Activated CD8-positive, alpha-beta T cell treated with anti-CD3 and anti-CD28 coated beads, Interleukin-2, amount 10 ng/mL, durations not matched to agents 7 days and 5 days (primary cell): ENCODE results near the gene CCL25. TPM values are rescaled to one million over a fixed set of nuclear protein-coding genes. Genes with fewer than 3 reads are reported as not detected.
A peak's percentile ranks its signal among the peaks of the same experiment; 100 is the strongest.
"Not testable (repeated sequence)": the region's sequence is repeated elsewhere in the genome, so short reads cannot be mapped to it uniquely, and the experiment has no call there.

Source experiments
- ATAC-seq: fragments of 150-1000 bp; cut with Tn5 transposase; one replicate; pipeline ENCODE4 v1.10.0; 2021; ENCODE audit warnings: moderate library complexity
- CTCF ChIA-PET: fragments of 350-600 bp; sonication (Branson Sonifier 250); formaldehyde crosslinking; loops from one replicate; lab custom pipeline; 2021; ENCODE audit warnings: antibody characterized with exemption; lab: Charles Lee
- POLR2A ChIA-PET: fragments of 350-600 bp; sonication (Branson Sonifier 250); formaldehyde crosslinking; loops from one replicate; lab custom pipeline; 2021; ENCODE audit warnings: antibody characterized with exemption; lab: Charles Lee
- DNase-seq: peaks from one replicate; pipeline ENCODE4 v3.0.0-alpha.2; 2020
- H3K27ac Mint-ChIP-seq: one replicate; pipeline ENCODE4 v1.8.0; 2021; ENCODE audit warnings: mild to moderate bottlenecking, mixed read lengths
- H3K27me3 Mint-ChIP-seq: one replicate; pipeline ENCODE4 v1.8.0; 2021; ENCODE audit warnings: low read depth, mixed read lengths
- H3K36me3 Mint-ChIP-seq: one replicate; pipeline ENCODE4 v1.8.0; 2021; ENCODE audit warnings: low read depth, mixed read lengths
- H3K4me1 Mint-ChIP-seq: one replicate; pipeline ENCODE4 v1.8.0; 2021; ENCODE audit warnings: low read depth, mixed read lengths
- H3K4me3 Mint-ChIP-seq: one replicate; pipeline ENCODE4 v1.8.0; 2021; ENCODE audit warnings: mild to moderate bottlenecking, mixed read lengths
- H3K9me3 Mint-ChIP-seq: one replicate; pipeline ENCODE4 v1.8.0; 2022; ENCODE audit warnings: mixed read lengths; ENCODE audit not compliant: insufficient read depth
- total RNA-seq, 2 experiments: library from RNA; stranded (reverse); gene quantifications; one replicate each; pipeline ENCODE4 v1.2.3, GENCODE V29; 2021

CCL25 gene
- total RNA-seq, result 10 to 100 TPM in 1 of 2 experiments, 1 to 10 TPM in 1; 10.0 to 10.2 TPM

GRCh38 chr19:8052464-8052859, at the start of gene CCL25:
TSS of gene CCL25 (plus strand) at chr19:8052760. CDS start at chr19:8053050, 290 bp downstream.
- ATAC-seq, result no peak
- DNase-seq, result no peak
- H3K36me3 Mint-ChIP-seq, result no peaks in the 10 kb centered on the region
- peaks cover 38% of the 10 kb centered on the region for H3K4me1 Mint-ChIP-seq
- no peaks in the 10 kb centered on the region for H3K9me3 Mint-ChIP-seq
- peaks cover 7% of the 10 kb centered on the region for H3K27me3 Mint-ChIP-seq
- ChIA-PET POLR2A (no interaction called here), CTCF (no interaction called here)
- peak within 1 kb of the TSS; percentile 97 for H3K27ac Mint-ChIP-seq
- H3K4me3 Mint-ChIP-seq, result peak within 1 kb of the TSS; percentile 64

GRCh38 chr19:8004001-8004400, 48.6 kb upstream of the CCL25 start:
- Mint-ChIP-seq H3K4me1 (peaks cover 40% of the 10 kb centered on the region), H3K36me3 (peaks cover 17% of the 10 kb centered on the region), H3K27me3 (no peaks in the 10 kb centered on the region), H3K4me3 (peak overlapping the region; percentile 83), H3K9me3 (no peaks in the 10 kb centered on the region), H3K27ac (peak overlapping the region; percentile 77)
- ChIA-PET CTCF (interaction anchor here (1.0 to 3.5 kb wide), 3 partner anchors 60 to 75 kb away, joined by 3 to 35 read pairs (median 6); partner anchors contain the start of gene TIMM44), POLR2A (interaction anchor here (1.4 kb wide), 1 partner anchor 60 kb away, joined by 5 read pairs; the partner anchor contains the start of gene TIMM44)
- DNase-seq, result no peak
- no peak for ATAC-seq

- Mint-ChIP-seq H3K27ac (peak overlapping the region; percentile 77), H3K27me3 (no peaks in the 10 kb centered on the region), H3K4me3 (peak overlapping the region; percentile 83), H3K36me3 (peaks cover 13% of the 10 kb centered on the region), H3K4me1 (peaks cover 40% of the 10 kb centered on the region), H3K9me3 (no peaks in the 10 kb centered on the region)
- ChIA-PET POLR2A (interaction anchor here (0.6 to 1.4 kb wide), 3 partner anchors 53 to 1410 kb away, joined by 3 to 5 read pairs (median 4); partner anchors contain the start of gene TIMM44), CTCF (interaction anchor here (0.6 to 2.7 kb wide), 5 partner anchors 20 to 408 kb away, joined by 3 to 16 read pairs (median 3); partner anchors contain the start of genes MARCHF2 and TIMM44)
- DNase-seq (peak; percentile 38), ATAC-seq (peak; percentile 26)
Measured at GRCh38 chr19:8004723-8005513, 47.6 kb upstream of the CCL25 start.

GRCh38 chr19:8005534-8006256, 46.9 kb upstream of the CCL25 start, which contains the start of gene ELAVL1:
TSS of gene ELAVL1 (minus strand) at chr19:8005641. CDS start at chr19:7991815, 13,826 bp downstream.
- peak within 1 kb of the TSS; percentile 84 for H3K4me3 Mint-ChIP-seq
- ATAC-seq, result peak; percentile 93

GRCh38 chr19:8017808-8018207, 34.8 kb upstream of the CCL25 start:
- H3K27ac Mint-ChIP-seq, result peak overlapping the region; percentile 47
- H3K9me3 Mint-ChIP-seq, result no peaks in the 10 kb centered on the region
- peak; percentile 69 for DNase-seq
- H3K4me1 Mint-ChIP-seq, result peaks cover 17% of the 10 kb centered on the region
- peak; percentile 90 for ATAC-seq
- H3K27me3 Mint-ChIP-seq, result no peaks in the 10 kb centered on the region
- POLR2A ChIA-PET, result no interaction called here
- no peak overlapping the region for H3K4me3 Mint-ChIP-seq
- CTCF ChIA-PET, result interaction anchor here (0.7 kb wide), 1 partner anchor 17 kb away, joined by 3 read pairs; no protein-coding TSS in a partner anchor
- no peaks in the 10 kb centered on the region for H3K36me3 Mint-ChIP-seq

More at GRCh38 chr19:8005534-8006256, 46.9 kb upstream of the CCL25 start, which contains the start of gene ELAVL1:
- ChIA-PET POLR2A (interaction anchor here (1.4 kb wide), 1 partner anchor 62 kb away, joined by 5 read pairs; the partner anchor contains the start of gene TIMM44), CTCF (interaction anchor here (0.5 to 2.7 kb wide), 6 partner anchors 19 to 325 kb away, joined by 3 to 16 read pairs (median 3); partner anchors contain the start of genes TIMM44 and TRAPPC5)
- DNase-seq, result peak; percentile 90
- Mint-ChIP-seq H3K9me3 (no peaks in the 10 kb centered on the region), H3K36me3 (peaks cover 13% of the 10 kb centered on the region), H3K27me3 (no peaks in the 10 kb centered on the region), H3K27ac (peak within 1 kb of the TSS; percentile 86), H3K4me1 (peaks cover 35% of the 10 kb centered on the region)

GRCh38 chr19:8020681-8021080, 31.9 kb upstream of the CCL25 start:
- Mint-ChIP-seq H3K27ac (no peak overlapping the region), H3K9me3 (no peaks in the 10 kb centered on the region), H3K36me3 (no peaks in the 10 kb centered on the region), H3K4me1 (peaks cover 17% of the 10 kb centered on the region), H3K4me3 (no peak overlapping the region), H3K27me3 (no peaks in the 10 kb centered on the region)
- ChIA-PET POLR2A (no interaction called here), CTCF (no interaction called here)
- ATAC-seq (no peak), DNase-seq (no peak)

- Mint-ChIP-seq H3K9me3 (no peaks in the 10 kb centered on the region), H3K4me1 (peaks cover 17% of the 10 kb centered on the region), H3K27me3 (no peaks in the 10 kb centered on the region), H3K27ac (peak overlapping the region; percentile 61), H3K36me3 (no peaks in the 10 kb centered on the region), H3K4me3 (no peak overlapping the region)
- ChIA-PET CTCF (no interaction called here), POLR2A (no interaction called here)
- DNase-seq (no peak), ATAC-seq (no peak)
Measured at GRCh38 chr19:8021374-8021773, 31.2 kb upstream of the CCL25 start.

- ATAC-seq (no peak), DNase-seq (no peak)
- ChIA-PET POLR2A (no interaction called here), CTCF (no interaction called here)
- H3K9me3 Mint-ChIP-seq, result no peaks in the 10 kb centered on the region
- H3K4me3 Mint-ChIP-seq, result no peak overlapping the region
- H3K27ac Mint-ChIP-seq, result no peak overlapping the region
- H3K27me3 Mint-ChIP-seq, result no peaks in the 10 kb centered on the region
- H3K4me1 Mint-ChIP-seq, result peaks cover 16% of the 10 kb centered on the region
- H3K36me3 Mint-ChIP-seq, result no peaks in the 10 kb centered on the region
Measured at GRCh38 chr19:8022275-8022674, 30.3 kb upstream of the CCL25 start.

GRCh38 chr19:8023371-8023770, 29.2 kb upstream of the CCL25 start:
- Mint-ChIP-seq H3K4me3 (no peak overlapping the region), H3K27me3 (no peaks in the 10 kb centered on the region), H3K4me1 (peaks cover 8% of the 10 kb centered on the region), H3K27ac (no peak overlapping the region), H3K9me3 (no peaks in the 10 kb centered on the region), H3K36me3 (no peaks in the 10 kb centered on the region)
- ChIA-PET POLR2A (no interaction called here), CTCF (no interaction called here)
- no peak for DNase-seq
- ATAC-seq, result no peak

- POLR2A ChIA-PET, result interaction anchor here (0.6 kb wide), 1 partner anchor 113 kb away, joined by 3 read pairs; no protein-coding TSS in a partner anchor
- DNase-seq, ATAC-seq: not testable (repeated sequence)
Measured at GRCh38 chr19:8024256-8024655, 28.3 kb upstream of the CCL25 start.

GRCh38 chr19:8025316-8025715, 27.2 kb upstream of the CCL25 start:
- H3K4me1 Mint-ChIP-seq, result peaks cover 8% of the 10 kb centered on the region
- DNase-seq (no peak), ATAC-seq (no peak)
- no peaks in the 10 kb centered on the region for H3K27me3 Mint-ChIP-seq
- POLR2A ChIA-PET, result no interaction called here
- CTCF ChIA-PET, result no interaction called here
- no peak overlapping the region for H3K4me3 Mint-ChIP-seq
- H3K9me3 Mint-ChIP-seq, result no peaks in the 10 kb centered on the region
- no peak overlapping the region for H3K27ac Mint-ChIP-seq
- H3K36me3 Mint-ChIP-seq, result no peaks in the 10 kb centered on the region

More at GRCh38 chr19:8024256-8024655, 28.3 kb upstream of the CCL25 start:
- H3K36me3 Mint-ChIP-seq, H3K4me3 Mint-ChIP-seq, H3K4me1 Mint-ChIP-seq, H3K9me3 Mint-ChIP-seq, H3K27me3 Mint-ChIP-seq, H3K27ac Mint-ChIP-seq: not testable (repeated sequence)
- CTCF ChIA-PET, result interaction anchor here (0.9 kb wide), 1 partner anchor 19 kb away, joined by 3 read pairs; the partner anchor contains the start of gene ELAVL1
